Thoracic aorta (tissue), 2 donors: ENCODE data around the gene PRDM16. TPM values are rescaled to one million over a fixed set of nuclear protein-coding genes. Genes with fewer than 3 reads are reported as not detected.
"Not testable (repeated sequence)": the region's sequence is repeated elsewhere in the genome, so short reads cannot be mapped to it uniquely, and the experiment has no call there.

Source experiments
- ATAC-seq: fragments of 150-250 bp; one replicate; pipeline ENCODE4 v1.8.0; 2017; ENCODE audit warnings: low read depth; ENCODE audit not compliant: insufficient number of reproducible peaks, low FRiP score
- DNase-seq: peaks from one replicate; pipeline ENCODE4 v3.0.0-alpha.2; 2020; ENCODE audit warnings: low spot score
- H3K27ac ChIP-seq, 2 donors: fragments of 200-600 bp; sonication (generic); 1 replicate in 1 of 2; 2 replicates in 1 of 2; pipeline ENCODE4 v1.5.1; 2016; ENCODE audit warnings: mild to moderate bottlenecking in 2 of 2, moderate library complexity in 2 of 2
- H3K27me3 ChIP-seq: fragments of 200-600 bp; sonication (generic); replicated peaks from 2 replicates; pipeline ENCODE4 v1.6.0; 2016; ENCODE audit warnings: mild to moderate bottlenecking; ENCODE audit not compliant: insufficient read depth
- H3K36me3 ChIP-seq: fragments of 200-600 bp; sonication (generic); one replicate; pipeline ENCODE4 v1.5.1; 2016
- H3K4me1 ChIP-seq, 2 donors: fragments of 200-600 bp; sonication (generic); 1 replicate in 1 of 2; 2 replicates in 1 of 2; pipeline versions ENCODE4 v1.5.1 to v1.6.0; 2016; ENCODE audit warnings: low read depth in 2 of 2, mild to moderate bottlenecking in 1 of 2; ENCODE audit not compliant: control insufficient read depth in 1 of 2
- H3K4me3 ChIP-seq: fragments of 200-600 bp; sonication (generic); 2 replicates; pipeline ENCODE4 v1.5.1; 2016; ENCODE audit warnings: mild to moderate bottlenecking
- H3K9me3 ChIP-seq: fragments of 200-600 bp; sonication (generic); 2 replicates; pipeline ENCODE4 v1.5.1; 2016
- total RNA-seq, 2 donors: library from RNA; depleted of rRNA; stranded (reverse); fragments of >200 nt; gene quantifications; one replicate each; pipeline versions ENCODE4 v1.1.0 to v1.2.3, GENCODE V29; 2016
- TF ChIP-seq, protein P1 (sequence below): fragments of 200-600 bp; sonication (generic); IDR thresholded peaks from one replicate; pipeline ENCODE4 v1.5.1; 2019; ENCODE audit warnings: antibody characterized with exemption

PRDM16 gene
- total RNA-seq, 2 donors from 2014 or later, result 68.9 to 85.4 TPM

DNA sequence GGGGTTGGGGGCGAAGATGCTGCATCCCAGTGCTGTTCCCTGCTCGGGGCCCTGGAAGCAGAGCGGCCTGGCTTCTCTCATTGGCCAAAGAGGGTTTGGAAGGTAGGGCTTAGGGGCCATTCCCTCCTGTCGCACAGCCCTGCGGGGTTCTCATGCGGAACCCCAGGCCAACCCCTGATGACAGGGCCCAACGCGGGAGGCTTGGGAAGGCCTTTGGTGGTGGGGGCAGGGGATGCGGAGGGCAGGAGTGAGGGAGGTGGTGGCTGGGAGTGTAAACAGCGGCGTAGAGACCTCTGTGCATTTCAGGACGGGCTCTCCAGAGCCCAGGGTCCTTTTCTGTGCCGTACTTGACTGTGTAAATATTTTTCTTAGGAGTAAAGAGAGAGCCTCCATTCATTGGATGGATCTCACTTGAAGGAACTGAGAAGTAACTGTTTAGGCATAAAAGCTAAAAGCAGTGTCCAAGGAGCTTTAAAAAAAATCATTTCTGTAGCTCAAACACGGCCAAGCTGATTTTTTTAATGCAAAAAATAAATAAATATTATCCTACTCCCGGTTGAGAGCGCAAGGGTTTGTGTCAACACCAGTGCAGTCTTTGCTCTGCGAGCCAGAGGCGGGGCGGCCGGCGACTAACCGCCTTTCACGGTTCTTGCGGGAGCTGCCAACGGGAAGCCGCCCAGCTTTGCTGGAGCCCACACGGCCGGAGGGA lies 169.1 kb downstream of the PRDM16 start:
- peak; percentile 50 for ATAC-seq
- Histone ChIP-seq H3K27me3 (no peaks in the 10 kb centered on the region), H3K27ac (peak overlapping the region; percentile 93 to 96), H3K4me3 (peak overlapping the region; percentile 48), H3K9me3 (no peaks in the 10 kb centered on the region), H3K36me3 (peaks cover 9% of the 10 kb centered on the region), H3K4me1 (peaks cover 26 to 71% of the 10 kb centered on the region in 2 donors)
- TF ChIP-seq, protein P1, sequence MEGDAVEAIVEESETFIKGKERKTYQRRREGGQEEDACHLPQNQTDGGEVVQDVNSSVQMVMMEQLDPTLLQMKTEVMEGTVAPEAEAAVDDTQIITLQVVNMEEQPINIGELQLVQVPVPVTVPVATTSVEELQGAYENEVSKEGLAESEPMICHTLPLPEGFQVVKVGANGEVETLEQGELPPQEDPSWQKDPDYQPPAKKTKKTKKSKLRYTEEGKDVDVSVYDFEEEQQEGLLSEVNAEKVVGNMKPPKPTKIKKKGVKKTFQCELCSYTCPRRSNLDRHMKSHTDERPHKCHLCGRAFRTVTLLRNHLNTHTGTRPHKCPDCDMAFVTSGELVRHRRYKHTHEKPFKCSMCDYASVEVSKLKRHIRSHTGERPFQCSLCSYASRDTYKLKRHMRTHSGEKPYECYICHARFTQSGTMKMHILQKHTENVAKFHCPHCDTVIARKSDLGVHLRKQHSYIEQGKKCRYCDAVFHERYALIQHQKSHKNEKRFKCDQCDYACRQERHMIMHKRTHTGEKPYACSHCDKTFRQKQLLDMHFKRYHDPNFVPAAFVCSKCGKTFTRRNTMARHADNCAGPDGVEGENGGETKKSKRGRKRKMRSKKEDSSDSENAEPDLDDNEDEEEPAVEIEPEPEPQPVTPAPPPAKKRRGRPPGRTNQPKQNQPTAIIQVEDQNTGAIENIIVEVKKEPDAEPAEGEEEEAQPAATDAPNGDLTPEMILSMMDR, result no peak
- DNase-seq, result no peak

DNA sequence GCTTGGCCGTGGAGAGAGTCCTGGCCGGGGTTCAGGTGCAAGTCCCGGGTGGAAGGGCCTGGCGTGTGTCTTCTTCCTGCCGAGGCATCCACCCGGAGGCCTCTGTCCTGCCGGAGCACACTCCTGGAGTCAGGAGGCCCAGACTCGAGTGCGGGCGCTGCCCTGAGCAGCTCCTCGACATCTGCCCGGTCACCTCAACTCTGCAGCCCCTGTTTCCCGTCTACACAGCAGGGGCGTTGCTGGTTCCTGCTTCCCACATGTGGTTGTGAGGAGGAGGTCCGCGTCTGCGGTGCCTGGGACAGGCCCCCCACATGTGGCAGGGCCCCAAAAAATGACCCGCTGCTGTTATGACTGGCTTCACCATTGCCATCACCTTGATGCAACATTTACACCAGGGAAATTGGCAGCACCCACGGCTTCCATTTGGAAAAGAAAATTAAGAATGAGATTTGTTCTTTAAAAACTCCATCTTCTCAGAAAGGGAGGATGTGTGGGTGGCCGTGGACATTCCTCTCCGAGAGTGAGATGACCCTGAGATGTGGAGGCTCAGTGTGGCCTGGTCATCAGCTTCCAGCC lies 169.8 kb downstream of the PRDM16 start:
- peak overlapping the region; percentile 48 for H3K4me3 ChIP-seq
- ATAC-seq (no peak), DNase-seq (no peak)
- H3K36me3 ChIP-seq, result peaks cover 9% of the 10 kb centered on the region
- no peaks in the 10 kb centered on the region for H3K9me3 ChIP-seq
- no peaks in the 10 kb centered on the region for H3K27me3 ChIP-seq
- TF ChIP-seq, protein P1, result no peak
- H3K4me1 ChIP-seq, result peaks cover 26 to 76% of the 10 kb centered on the region in 2 donors
- H3K27ac ChIP-seq, result peak overlapping the region; percentile 93 to 96

DNA sequence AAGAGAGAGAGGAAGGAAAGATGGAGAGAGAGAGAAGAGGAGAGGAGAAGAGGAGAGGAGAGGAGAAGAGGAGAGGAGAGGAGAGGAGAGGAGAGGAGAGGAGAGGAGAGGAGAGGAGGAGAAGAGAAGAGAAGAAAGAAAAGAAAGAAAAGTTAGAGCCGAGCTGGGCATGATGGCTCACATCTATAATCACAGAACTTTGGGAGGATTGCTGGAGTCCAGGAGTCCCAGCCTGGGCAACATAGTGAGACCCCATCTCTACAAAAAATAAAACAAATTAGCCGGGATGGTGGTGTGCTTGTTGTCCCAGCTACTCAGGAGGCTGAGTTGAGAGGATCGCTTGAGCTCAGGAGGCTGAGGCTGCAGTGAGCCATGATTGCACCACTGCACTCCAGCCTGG lies 171.0 kb downstream of the PRDM16 start:
- Histone ChIP-seq H3K4me1 (peaks cover 26 to 76% of the 10 kb centered on the region in 2 donors), H3K27ac (peak overlapping the region; percentile 93 to 96)
- not testable (repeated sequence) for H3K27me3 ChIP-seq, H3K4me3 ChIP-seq, ATAC-seq, H3K36me3 ChIP-seq, H3K9me3 ChIP-seq, DNase-seq

DNA sequence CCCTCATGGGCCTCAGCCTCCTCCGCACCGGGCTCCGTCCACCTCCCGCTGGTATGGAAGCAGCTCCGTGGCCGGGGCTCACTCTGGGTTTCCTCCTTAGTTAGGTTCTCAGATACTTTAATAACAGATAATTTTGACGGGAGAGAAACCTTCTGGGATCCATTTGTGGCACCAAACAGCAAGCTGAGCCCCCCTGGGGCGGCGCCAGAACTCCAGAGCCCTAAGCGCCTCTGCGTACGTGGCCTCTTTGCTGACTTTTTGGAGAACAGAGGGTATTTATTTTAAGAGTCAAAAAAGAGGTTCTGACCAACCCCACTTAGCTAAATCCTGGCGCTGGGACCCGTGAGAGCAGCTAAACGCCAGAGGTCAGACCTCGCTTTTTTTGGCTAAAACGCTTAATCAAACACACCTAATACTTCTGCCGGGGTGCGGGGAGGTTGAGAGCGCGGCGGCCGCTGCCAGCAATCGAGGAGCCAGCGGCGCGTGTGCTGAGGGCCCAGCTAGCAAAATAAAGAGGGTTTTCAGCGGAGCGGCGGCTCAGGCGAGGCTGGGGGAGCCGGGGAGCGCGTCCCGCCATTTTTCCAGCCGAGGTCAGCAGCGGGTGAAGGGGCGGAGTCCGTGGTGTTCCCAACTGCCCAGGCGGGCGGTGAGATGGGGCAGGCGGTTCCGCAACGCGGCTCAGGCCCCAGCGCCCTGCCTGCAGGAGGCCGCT lies 171.7 kb downstream of the PRDM16 start:
- DNase-seq, result no peak
- Histone ChIP-seq H3K4me3 (peak overlapping the region; percentile 57), H3K9me3 (no peaks in the 10 kb centered on the region), H3K36me3 (peaks cover 9% of the 10 kb centered on the region), H3K27me3 (no peaks in the 10 kb centered on the region), H3K27ac (peak overlapping the region; percentile 93 to 96), H3K4me1 (peaks cover 30 to 83% of the 10 kb centered on the region in 2 donors)
- TF ChIP-seq, protein P1, result no peak
- ATAC-seq, result no peak

DNA sequence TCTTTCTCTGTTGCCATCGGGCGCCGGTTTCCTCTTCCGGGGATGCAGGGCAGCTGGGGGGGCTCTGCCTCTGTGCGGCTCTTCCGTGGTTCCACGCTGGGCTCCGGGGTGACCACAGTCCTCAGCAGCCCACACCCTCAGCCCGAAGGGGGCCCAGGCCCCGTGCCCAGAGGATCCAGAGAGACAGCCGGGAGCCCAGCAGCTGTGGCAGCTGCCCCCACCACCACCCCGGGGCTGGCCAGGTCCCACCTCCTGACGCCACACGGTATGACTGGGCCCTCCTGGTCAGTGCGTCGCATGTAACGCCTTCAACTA lies 172.2 kb downstream of the PRDM16 start:
- Histone ChIP-seq H3K27ac (peak overlapping the region; percentile 93 to 96), H3K4me1 (peaks cover 30 to 88% of the 10 kb centered on the region in 2 donors), H3K27me3 (no peaks in the 10 kb centered on the region), H3K36me3 (peaks cover 9% of the 10 kb centered on the region), H3K9me3 (no peaks in the 10 kb centered on the region), H3K4me3 (peak overlapping the region; percentile 57)
- TF ChIP-seq, protein P1, result no peak
- no peak for DNase-seq
- no peak for ATAC-seq
